Gastrocnemius medialis (tissue), 4 donors: ENCODE results near the gene MUC15.

Experiments
- CTCF ChIP-seq, 5 experiments: fragments of 450-650 bp in 3 of 5; fragments of 200-600 bp in 2 of 5; sonication (generic) in 2 of 5; IDR thresholded peaks in 4 of 5; conservative IDR thresholded peaks in 1 of 5; 1 replicate in 4 of 5; 2 replicates in 1 of 5; pipeline ENCODE4 v1.5.1; 2016 to 2019; ENCODE audit warnings: antibody characterized with exemption in 5 of 5, mild to moderate bottlenecking in 3 of 5, moderate library complexity in 3 of 5
- POLR2A ChIP-seq, 2 donors: fragments of 450-650 bp; IDR thresholded peaks; one replicate each; pipeline ENCODE4 v1.6.1; 2017; ENCODE audit warnings: antibody characterized with exemption in 2 of 2, mild to moderate bottlenecking in 2 of 2, moderate library complexity in 2 of 2

- TF ChIP-seq CTCF (IDR thresholded peaks at IDR 0.05 in 4 of 5, conservative IDR thresholded peaks at IDR 0.05 in 1 of 5), result no peak
- no peak for TF ChIP-seq POLR2A (IDR thresholded peaks at IDR 0.05)
Measured at GRCh38 chr11:26572770-26573402, 823 bp upstream of the MUC15 start.
